H9 (cell line): Measurements from ENCODE around the gene UTP11. TPM values are rescaled to one million over a fixed set of nuclear protein-coding genes. Genes with fewer than 3 reads are reported as not detected.

Source experiments
- DNase-seq: peaks from one replicate; pipeline ENCODE4 v3.0.0-alpha.2; 2017
- H2AFZ ChIP-seq: one replicate; pipeline ENCODE4 v1.6.1; 2013; ENCODE audit warnings: mild to moderate bottlenecking, low read length, control low read depth, moderate library complexity
- H2AK5ac ChIP-seq: 2 replicates; pipeline ENCODE4 v1.6.1; 2013; ENCODE audit warnings: low read length, control low read depth, mixed read lengths; ENCODE audit not compliant: insufficient read length
- H2BK120ac ChIP-seq: one replicate; pipeline ENCODE4 v1.6.1; 2013; ENCODE audit warnings: low read depth, mild to moderate bottlenecking, low read length, control low read depth, inconsistent platforms; ENCODE audit not compliant: poor library complexity, severe bottlenecking
- H2BK12ac ChIP-seq: 2 replicates; pipeline ENCODE4 v1.6.1; 2013; ENCODE audit warnings: low read length, control low read depth, mixed read lengths, low read depth; ENCODE audit not compliant: insufficient read length
- H2BK15ac ChIP-seq: 2 replicates; pipeline ENCODE4 v1.6.1; 2013; ENCODE audit warnings: low read depth, low read length, control low read depth
- H2BK20ac ChIP-seq: one replicate; pipeline ENCODE4 v1.6.1; 2013; ENCODE audit warnings: low read depth, mild to moderate bottlenecking, low read length, control low read depth, inconsistent platforms; ENCODE audit not compliant: poor library complexity, severe bottlenecking
- H2BK5ac ChIP-seq: 2 replicates; pipeline ENCODE4 v1.6.1; 2013; ENCODE audit warnings: low read length, control low read depth, mixed read lengths; ENCODE audit not compliant: insufficient read length
- H3K14ac ChIP-seq: 2 replicates; pipeline ENCODE4 v1.6.1; 2013; ENCODE audit warnings: low read length, control low read depth; ENCODE audit not compliant: insufficient read depth
- H3K18ac ChIP-seq: 2 replicates; pipeline ENCODE4 v1.6.1; 2013; ENCODE audit warnings: low read depth, mild to moderate bottlenecking, mixed read lengths, low read length, control low read depth; ENCODE audit not compliant: insufficient read length
- H3K23ac ChIP-seq: 2 replicates; pipeline ENCODE4 v1.6.1; 2013; ENCODE audit warnings: low read length, control low read depth, mixed read lengths, low read depth; ENCODE audit not compliant: insufficient read length
- H3K23me2 ChIP-seq: 2 replicates; pipeline ENCODE4 v1.6.1; 2013; ENCODE audit warnings: low read depth, mild to moderate bottlenecking, mixed read lengths, low read length, control low read depth; ENCODE audit not compliant: insufficient read length, poor library complexity, severe bottlenecking
- H3K27ac ChIP-seq: 2 replicates; pipeline ENCODE4 v1.5.1; 2013; ENCODE audit warnings: low read length, control low read depth, mixed read lengths, low read depth; ENCODE audit not compliant: insufficient read length
- H3K27me3 ChIP-seq: 2 replicates; pipeline ENCODE4 v1.6.1; 2013; ENCODE audit warnings: low read length, control low read depth, inconsistent platforms; ENCODE audit not compliant: insufficient read depth
- H3K4ac ChIP-seq: 2 replicates; pipeline ENCODE4 v1.6.1; 2013; ENCODE audit warnings: low read depth, mild to moderate bottlenecking, control low read depth, inconsistent platforms, low read length, moderate library complexity
- H3K4me1 ChIP-seq: 2 replicates; pipeline ENCODE4 v1.6.1; 2013; ENCODE audit warnings: low read length, control low read depth, inconsistent platforms; ENCODE audit not compliant: insufficient read depth
- H3K4me2 ChIP-seq: 2 replicates; pipeline ENCODE4 v1.6.1; 2013; ENCODE audit warnings: low read length, control low read depth, mixed read lengths; ENCODE audit not compliant: insufficient read length, insufficient read depth
- H3K56ac ChIP-seq: 2 replicates; pipeline ENCODE4 v1.6.1; 2013; ENCODE audit warnings: low read depth, mild to moderate bottlenecking, mixed read lengths, low read length, control low read depth; ENCODE audit not compliant: insufficient read length
- H3K79me1 ChIP-seq: 2 replicates; pipeline ENCODE4 v1.6.1; 2013; ENCODE audit warnings: low read depth, mild to moderate bottlenecking, moderate library complexity, low read length, control low read depth, inconsistent platforms; ENCODE audit not compliant: insufficient read depth, poor library complexity, severe bottlenecking
- H3K79me2 ChIP-seq: 2 replicates; pipeline ENCODE4 v1.6.1; 2013; ENCODE audit warnings: low read length, control low read depth, inconsistent platforms; ENCODE audit not compliant: insufficient read depth
- H3K9ac ChIP-seq: 2 replicates; pipeline ENCODE4 v1.6.1; 2013; ENCODE audit warnings: low read length, control low read depth, mixed read lengths; ENCODE audit not compliant: insufficient read length; ENCODE audit errors: extremely low read depth
- H3K9me3 ChIP-seq: one replicate; pipeline ENCODE4 v1.6.1; 2013; ENCODE audit warnings: low read depth, low read length, inconsistent platforms; ENCODE audit not compliant: control insufficient read depth
- H3T11ph ChIP-seq: one replicate; pipeline ENCODE4 v1.6.1; 2013; ENCODE audit warnings: mild to moderate bottlenecking, low read length, control low read depth, inconsistent platforms
- H4K20me1 ChIP-seq: one replicate; pipeline ENCODE4 v1.6.1; 2013; ENCODE audit not compliant: control insufficient read depth, insufficient read length, insufficient read depth
- H4K5ac ChIP-seq: 2 replicates; pipeline ENCODE4 v1.6.1; 2013; ENCODE audit warnings: low read depth, mild to moderate bottlenecking, mixed read lengths, low read length, control low read depth; ENCODE audit not compliant: insufficient read length
- H4K8ac ChIP-seq: replicated peaks from 2 replicates; pipeline ENCODE4 v1.6.1; 2013; ENCODE audit warnings: low read length, control low read depth, mixed read lengths, low read depth; ENCODE audit not compliant: insufficient read length
- H4K91ac ChIP-seq: 2 replicates; pipeline ENCODE4 v1.6.1; 2013; ENCODE audit warnings: low read depth, mild to moderate bottlenecking, moderate library complexity, mixed read lengths, low read length, control low read depth; ENCODE audit not compliant: insufficient read length
- H3K27ac Mint-ChIP-seq, 3 experiments: 2 replicates in 2 of 3; 3 replicates in 1 of 3; pipeline ENCODE4 v1.8.0; 2020 to 2021; ENCODE audit warnings: mixed read lengths in 3 of 3, mild to moderate bottlenecking in 1 of 3, moderate library complexity in 1 of 3
- H3K27me3 Mint-ChIP-seq: 2 replicates; pipeline ENCODE4 v1.8.0; 2021; ENCODE audit warnings: low read depth, mild to moderate bottlenecking, moderate library complexity, mixed read lengths
- H3K36me3 Mint-ChIP-seq, 3 experiments: 2 replicates in 2 of 3; 3 replicates in 1 of 3; pipeline ENCODE4 v1.8.0; 2020 to 2021; ENCODE audit warnings: low read depth in 3 of 3, mixed read lengths in 3 of 3; ENCODE audit not compliant: insufficient read depth in 1 of 3
- H3K4me1 Mint-ChIP-seq, 2 experiments: 2 replicates each; pipeline ENCODE4 v1.8.0; 2020; ENCODE audit warnings: mixed read lengths in 2 of 2
- H3K4me3 Mint-ChIP-seq, 2 experiments: 2 replicates in 1 of 2; 3 replicates in 1 of 2; pipeline ENCODE4 v1.8.0; 2020 to 2021; ENCODE audit warnings: mild to moderate bottlenecking in 2 of 2, mixed read lengths in 2 of 2, moderate library complexity in 1 of 2
- H3K9me3 Mint-ChIP-seq, 2 experiments: 2 replicates in 1 of 2; 3 replicates in 1 of 2; pipeline ENCODE4 v1.8.0; 2020; ENCODE audit warnings: mild to moderate bottlenecking in 2 of 2, mixed read lengths in 2 of 2, moderate library complexity in 1 of 2
- WGBS: extraction: QIAGEN DNeasy Blood & Tissue Kit; methylation state at CpG from one replicate; pipeline ENCODE4 v1.1.7; 2013; ENCODE audit warnings: missing lambda C conversion rate, low lambda C conversion rate, mixed read lengths; ENCODE audit not compliant: insufficient read length; ENCODE audit errors: extremely low coverage; 5-methylcytosine and 5-hydroxymethylcytosine counted together
- total RNA-seq: library from RNA; stranded (reverse); gene quantifications from 2 replicates; pipeline ENCODE4 v1.2.1, GENCODE V29; 2021
- TF ChIP-seq, protein P1 (sequence below): fragments of 200-600 bp; sonication (generic); conservative IDR thresholded peaks from 3 replicates; pipeline ENCODE4 v1.8.0; 2021; ENCODE audit warnings: antibody characterized with exemption, mild to moderate bottlenecking

Gene UTP11
- total RNA-seq, 1 experiment from 2014 or later: 63.1 TPM

DNA sequence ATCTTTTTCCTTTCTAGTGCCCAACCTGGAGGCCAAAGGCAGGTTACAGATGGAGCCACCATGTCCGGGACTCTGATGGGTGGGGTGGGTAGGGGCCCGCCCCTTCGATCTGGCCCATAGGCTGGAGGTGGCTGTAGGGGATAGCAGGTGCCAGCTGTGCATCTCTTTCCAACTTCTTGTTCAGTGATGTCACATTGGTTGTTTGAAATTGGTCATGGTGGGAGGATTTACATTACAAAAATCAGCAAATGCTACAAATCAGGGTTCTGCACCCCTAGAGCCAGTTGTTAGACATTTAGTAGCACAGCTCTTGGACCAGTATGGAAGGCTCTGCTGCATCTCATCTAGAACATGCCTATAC, 56.4 kb downstream of the UTP11 start:
- Mint-ChIP-seq H3K9me3 (no peaks in the 10 kb centered on the region), H3K36me3 (no peaks in the 10 kb centered on the region), H3K4me1 (peaks cover 34 to 47% of the 10 kb centered on the region in 2 experiments), H3K4me3 (no peak overlapping the region), H3K27ac (no peak overlapping the region), H3K27me3 (peaks cover 5% of the 10 kb centered on the region; the same call in 1 of the 2 replicates)
- Histone ChIP-seq H3K79me2 (no peaks in the 10 kb centered on the region), H2AFZ (no peak overlapping the region), H3T11ph (no peak overlapping the region), H2BK20ac (no peak overlapping the region), H3K4ac (no peak overlapping the region), H2BK15ac (no peak overlapping the region), H3K4me2 (no peak overlapping the region), H4K8ac (no peak overlapping the region), H3K9ac (no peak overlapping the region), H4K91ac (no peak overlapping the region), H2BK5ac (no peak overlapping the region), H3K4me1 (no peaks in the 10 kb centered on the region; the same call in 1 of the 2 replicates), H3K23me2 (no peaks in the 10 kb centered on the region), H2BK120ac (no peak overlapping the region), H3K79me1 (no peaks in the 10 kb centered on the region), H2AK5ac (no peak overlapping the region), H3K56ac (no peak overlapping the region), H3K27me3 (no peaks in the 10 kb centered on the region), H3K18ac (no peak overlapping the region), H4K5ac (no peak overlapping the region), H3K9me3 (no peaks in the 10 kb centered on the region), H3K14ac (no peak overlapping the region), H4K20me1 (no peaks in the 10 kb centered on the region), H2BK12ac (no peak overlapping the region), H3K27ac (no peak overlapping the region), H3K23ac (no peak overlapping the region)
- TF ChIP-seq, protein P1, sequence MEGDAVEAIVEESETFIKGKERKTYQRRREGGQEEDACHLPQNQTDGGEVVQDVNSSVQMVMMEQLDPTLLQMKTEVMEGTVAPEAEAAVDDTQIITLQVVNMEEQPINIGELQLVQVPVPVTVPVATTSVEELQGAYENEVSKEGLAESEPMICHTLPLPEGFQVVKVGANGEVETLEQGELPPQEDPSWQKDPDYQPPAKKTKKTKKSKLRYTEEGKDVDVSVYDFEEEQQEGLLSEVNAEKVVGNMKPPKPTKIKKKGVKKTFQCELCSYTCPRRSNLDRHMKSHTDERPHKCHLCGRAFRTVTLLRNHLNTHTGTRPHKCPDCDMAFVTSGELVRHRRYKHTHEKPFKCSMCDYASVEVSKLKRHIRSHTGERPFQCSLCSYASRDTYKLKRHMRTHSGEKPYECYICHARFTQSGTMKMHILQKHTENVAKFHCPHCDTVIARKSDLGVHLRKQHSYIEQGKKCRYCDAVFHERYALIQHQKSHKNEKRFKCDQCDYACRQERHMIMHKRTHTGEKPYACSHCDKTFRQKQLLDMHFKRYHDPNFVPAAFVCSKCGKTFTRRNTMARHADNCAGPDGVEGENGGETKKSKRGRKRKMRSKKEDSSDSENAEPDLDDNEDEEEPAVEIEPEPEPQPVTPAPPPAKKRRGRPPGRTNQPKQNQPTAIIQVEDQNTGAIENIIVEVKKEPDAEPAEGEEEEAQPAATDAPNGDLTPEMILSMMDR: no peak
- WGBS: no CpG with 5 or more reads among the region's 3 CpGs
- no peak for DNase-seq
